GM19035 (cell line): ENCODE measurements around the gene NAA20.
"Not testable (repeated sequence)": the region's sequence is repeated elsewhere in the genome, so short reads cannot be mapped to it uniquely, and the experiment has no call there.

Source experiments
- ATAC-seq: cut with Tn5 transposase; IDR thresholded peaks from one replicate; pipeline ENCODE4 v1.9.1; 2021; ENCODE audit not compliant: unreplicated experiment

NAA20 gene

GRCh38 chr20:19991308-19991707 lies 25.9 kb upstream of the NAA20 start:
- no peak for ATAC-seq

DNA sequence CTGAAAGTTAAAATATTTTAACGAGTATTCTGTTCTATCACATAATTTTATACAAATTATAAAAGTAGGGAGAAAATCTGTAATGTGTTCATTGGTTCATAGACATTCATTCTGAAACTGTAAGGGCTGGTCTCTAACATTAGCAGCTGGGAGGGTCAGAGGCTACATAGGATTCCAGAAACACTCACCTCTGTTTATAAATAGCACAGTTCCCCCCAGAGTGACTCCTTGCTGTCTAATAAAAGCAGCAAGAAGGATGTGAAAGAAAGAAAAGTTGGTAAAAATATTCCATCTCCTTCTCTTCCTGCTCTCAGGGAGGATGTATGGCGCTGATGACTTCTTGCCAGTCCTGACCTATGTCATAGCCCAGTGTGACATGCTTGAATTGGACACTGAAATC lies 25.3 kb upstream of the NAA20 start:
- ATAC-seq = no peak

DNA sequence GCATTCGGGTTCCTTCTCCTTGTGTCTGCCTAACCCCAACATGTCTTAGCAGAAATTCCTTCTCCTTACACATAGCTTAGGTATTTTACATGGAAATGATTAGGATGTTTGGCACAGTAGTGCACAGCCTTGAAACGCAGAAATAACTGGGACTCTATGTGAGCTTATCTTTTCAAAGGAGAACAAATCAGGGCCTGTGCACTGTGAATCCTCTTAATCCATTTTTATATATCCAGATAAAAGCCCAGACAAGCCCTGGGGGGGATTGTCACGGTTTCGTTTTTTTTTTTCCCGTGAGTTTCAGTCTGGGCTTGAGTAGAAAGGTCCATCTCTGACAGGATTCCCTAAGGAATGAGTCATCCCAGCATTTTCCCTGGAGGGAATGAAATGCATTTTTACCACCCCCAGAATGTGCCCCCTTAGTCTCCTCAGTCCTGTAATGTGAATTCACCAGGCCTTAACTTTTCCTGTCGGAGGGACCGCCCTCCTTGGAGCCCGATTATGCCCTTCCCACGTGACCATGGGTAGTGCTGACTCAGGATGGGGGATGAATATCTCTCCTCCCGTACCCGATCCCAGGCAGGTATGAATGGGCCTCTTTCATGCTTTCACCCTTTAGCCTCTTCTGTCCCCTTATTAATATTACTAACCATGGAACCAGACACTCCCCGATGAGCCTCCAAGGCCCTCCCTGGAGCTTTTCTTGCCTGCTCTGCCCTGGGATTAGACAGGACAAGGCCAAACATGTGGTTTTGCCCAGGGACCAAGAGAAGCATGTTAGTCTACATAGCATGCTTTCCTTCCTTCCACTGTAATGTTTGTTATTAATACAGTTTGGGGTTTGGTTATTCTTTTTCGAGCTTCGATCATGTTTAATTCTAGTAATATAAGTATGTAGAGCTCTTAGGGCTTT lies 23.9 kb upstream of the NAA20 start:
- no peak for ATAC-seq

DNA sequence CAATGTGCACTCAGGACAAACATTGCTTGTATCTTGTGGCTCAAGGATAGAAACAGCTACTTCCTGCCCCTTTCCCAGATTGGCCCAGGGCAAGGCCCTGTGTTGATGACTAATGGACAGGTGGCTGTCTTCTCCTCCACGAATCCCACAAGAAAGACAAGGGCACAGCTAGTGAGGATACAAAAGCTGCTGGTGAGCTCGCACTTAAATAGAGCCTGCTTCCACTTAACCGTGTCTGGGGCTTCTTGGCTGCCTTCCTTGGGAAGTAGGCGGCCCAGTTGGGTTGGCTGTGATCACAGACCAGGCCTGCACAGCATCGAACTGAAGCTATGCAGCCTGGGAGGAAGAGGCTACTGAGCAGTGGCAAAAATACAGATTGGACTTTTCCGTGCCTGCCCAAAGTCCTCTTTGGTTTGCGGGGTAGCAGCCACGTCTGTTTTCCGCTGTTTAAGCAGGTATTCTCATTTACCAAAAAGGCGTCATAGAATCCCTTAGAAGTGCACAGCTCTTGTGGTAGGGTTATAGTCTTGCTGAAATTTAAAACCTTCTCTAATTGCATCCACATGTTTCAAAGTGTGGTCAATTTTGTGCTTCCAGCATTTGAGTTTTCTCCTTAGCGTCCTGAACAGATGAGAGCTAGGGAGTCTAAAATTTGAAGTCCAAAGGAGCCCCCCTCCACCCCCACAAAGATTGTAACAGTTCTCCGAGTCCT lies 23.0 kb upstream of the NAA20 start:
- ATAC-seq = no peak

- no peak for ATAC-seq
Observed at GRCh38 chr20:19995220-19995863, 21.8 kb upstream of the NAA20 start.

GRCh38 chr20:19996222-19996621 lies 20.9 kb upstream of the NAA20 start:
- ATAC-seq = no peak

GRCh38 chr20:19996917-19997316 lies 20.2 kb upstream of the NAA20 start:
- ATAC-seq = no peak

- no peak for ATAC-seq
Observed at GRCh38 chr20:19998990-19999705, 18.0 kb upstream of the NAA20 start.

DNA sequence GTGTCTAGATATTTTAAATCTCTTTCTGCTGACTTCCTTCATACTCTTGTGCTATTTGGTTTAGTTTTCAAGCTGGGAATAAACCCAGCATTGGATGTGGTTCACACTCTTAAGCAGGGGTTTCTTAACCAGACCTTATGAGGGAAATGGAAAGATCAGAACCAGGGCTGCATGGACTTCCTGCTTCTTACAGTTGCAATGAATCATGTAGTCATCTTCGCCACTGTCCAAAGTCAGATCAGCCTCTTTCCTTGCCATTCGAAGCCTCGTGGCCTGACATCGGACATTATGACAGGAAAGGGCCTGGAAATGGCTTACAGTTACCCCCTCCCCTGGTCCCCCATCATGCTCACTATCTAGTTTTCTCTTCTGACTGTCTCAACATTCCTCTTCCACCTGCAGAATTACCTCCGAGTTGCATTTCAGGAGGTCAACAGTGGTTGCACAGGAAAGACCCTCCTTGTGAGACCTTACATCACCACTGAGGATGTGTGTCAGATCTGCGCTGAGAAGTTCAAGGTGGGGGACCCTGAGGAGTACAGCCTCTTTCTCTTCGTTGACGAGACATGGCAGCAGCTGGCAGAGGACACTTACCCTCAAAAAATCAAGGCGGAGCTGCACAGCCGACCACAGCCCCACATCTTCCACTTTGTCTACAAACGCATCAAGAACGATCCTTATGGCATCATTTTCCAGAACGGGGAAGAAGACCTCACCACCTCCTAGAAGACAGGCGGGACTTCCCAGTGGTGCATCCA lies 16.8 kb upstream of the NAA20 start:
- no peak for ATAC-seq

DNA sequence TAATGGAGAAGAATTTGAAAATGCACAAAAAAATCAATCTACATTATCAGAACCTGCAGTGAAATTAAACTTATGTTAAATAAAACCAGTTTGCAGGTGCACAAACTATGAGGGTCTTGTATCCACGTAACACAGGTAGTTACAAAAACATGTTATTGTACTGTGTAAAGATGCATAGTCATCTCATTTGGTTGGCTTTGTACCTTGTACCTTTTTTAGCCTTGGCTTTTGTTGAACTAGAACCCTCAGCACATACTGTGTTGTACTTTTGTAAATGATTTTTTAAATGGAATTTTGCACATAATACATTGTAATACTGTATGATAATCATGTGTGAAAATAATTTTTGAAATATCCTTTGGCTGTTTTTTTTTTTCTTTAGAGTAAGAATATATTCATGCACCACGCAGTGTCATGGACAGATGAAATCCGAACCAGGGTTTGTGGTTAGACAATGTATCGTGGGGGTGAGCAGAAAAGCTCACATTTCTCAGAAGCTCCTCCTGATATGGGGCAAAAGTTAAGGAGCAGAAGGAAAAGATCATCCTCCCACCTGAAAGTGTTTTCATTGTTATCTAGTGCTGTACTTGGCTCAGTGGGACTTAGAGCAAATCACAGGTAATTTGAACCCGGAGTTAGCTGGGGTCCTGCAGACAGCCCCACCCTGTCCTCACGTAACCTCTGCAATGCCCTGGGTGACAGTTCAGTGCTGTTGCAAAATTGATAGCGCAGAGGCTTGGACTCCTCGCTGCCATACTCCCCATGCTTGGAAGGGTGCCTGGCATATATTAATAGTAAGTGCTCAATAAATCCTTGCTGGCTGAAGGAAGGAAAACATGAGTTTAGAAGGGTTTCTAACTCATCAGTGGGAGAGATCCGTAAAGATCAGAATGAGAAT lies 14.8 kb upstream of the NAA20 start:
- no peak for ATAC-seq

DNA sequence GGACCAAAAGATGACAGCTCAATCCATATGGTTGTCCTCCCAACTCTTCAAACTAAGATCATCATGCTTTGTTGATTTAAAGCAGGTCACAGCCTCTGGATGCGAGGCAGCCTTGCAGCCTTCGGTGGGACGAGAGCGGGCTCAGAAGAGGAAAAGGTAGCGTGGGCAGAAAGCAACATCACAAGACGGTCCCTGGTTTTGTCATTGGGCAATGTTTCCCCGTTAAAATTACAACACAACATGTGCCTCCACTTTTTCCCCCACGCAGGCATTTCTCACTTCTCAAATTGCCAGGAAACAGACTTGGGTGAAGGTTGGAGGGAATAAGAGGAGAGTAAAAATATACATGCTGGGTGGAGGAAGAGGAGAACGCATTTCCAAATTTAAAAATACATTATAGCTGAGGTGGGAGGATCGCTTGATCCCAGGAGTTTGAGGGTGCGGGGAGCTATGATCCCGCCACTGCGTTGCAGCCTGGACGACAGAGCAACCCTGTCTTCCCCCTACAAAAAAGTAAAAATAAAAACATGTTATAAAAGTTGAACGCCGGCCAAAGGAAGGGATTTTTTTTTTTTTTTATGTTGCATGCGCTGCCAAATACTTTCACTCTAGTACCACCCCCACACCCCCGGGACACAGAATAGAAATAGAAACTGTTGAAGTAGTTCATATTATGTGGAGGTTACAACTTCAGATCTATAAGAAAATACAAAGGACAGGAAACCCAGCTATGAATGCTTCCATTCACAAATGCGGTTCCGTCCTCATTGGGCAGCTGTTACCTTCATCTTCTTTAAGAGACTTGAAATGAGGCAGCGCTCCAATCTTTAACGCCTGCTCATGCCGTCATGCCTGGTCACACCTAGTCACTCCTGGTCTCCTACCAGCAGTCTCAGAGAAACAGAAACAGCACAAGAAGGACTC lies 13.9 kb upstream of the NAA20 start:
- ATAC-seq = no peak

DNA sequence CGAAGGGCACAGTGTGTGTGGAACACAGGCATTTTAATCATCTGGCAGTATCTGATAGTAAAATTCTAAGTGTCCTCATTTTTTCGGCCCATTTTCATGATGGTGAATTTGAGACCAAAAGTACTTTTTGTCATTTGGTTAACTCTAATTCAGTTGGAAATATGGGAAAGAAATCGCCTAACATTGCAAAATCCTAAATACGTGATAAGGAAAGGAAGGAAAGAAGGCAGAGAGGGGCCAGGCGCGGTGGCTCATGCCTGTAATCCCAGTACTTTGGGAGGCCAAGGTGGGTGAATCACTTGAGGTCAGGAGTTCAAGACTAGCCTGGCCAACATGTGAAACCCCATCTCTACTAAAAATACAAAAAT lies 13.2 kb upstream of the NAA20 start:
- ATAC-seq = not testable (repeated sequence)

GRCh38 chr20:20005342-20005741 lies 11.8 kb upstream of the NAA20 start:
- no peak for ATAC-seq

DNA sequence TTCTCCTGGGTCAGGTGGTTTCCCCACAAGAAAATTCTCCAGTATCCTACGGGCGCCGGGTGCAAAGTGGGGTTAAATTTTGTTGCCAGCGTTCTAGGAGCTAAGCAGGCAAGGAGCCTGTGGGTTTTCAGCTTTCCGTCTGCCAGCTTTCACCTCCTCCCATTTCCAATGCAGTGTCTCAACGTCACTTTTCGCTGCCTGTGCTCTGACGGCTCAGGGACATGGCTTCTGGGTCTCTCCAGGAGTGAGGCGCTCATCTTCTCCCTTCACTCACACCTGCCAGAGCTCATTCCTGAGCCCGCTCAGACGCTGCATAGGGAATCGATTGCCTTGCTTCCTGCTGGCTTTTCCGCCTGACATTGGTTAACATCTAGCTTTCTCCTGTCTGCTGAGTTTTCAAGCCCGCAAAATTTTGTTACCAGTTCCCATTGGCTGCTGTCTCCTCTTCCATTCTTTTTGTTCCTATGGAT lies 7.3 kb upstream of the NAA20 start:
- ATAC-seq = no peak

GRCh38 chr20:20010639-20011500 lies 6.3 kb upstream of the NAA20 start:
- ATAC-seq = no peak

- no peak for ATAC-seq
Observed at GRCh38 chr20:20012541-20012940, 4.6 kb upstream of the NAA20 start.

DNA sequence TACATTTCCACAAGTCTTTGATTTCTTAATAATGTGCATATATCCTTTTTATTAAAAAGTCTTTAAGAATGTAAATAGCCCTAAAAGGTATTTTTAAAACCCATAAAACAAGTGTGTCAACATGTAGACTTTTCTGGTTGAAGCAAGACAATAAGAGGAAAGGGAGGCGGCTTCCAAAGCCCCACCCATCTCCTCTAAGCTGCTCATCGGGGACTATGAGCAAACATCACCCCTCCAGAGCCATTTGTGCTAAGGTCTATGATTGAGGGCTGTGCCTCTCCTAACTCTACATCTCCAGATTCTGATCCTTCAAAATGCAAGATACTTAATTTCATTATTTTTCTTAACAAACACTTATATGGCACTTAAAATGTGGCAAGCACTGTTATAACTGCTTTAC lies 2.5 kb upstream of the NAA20 start:
- no peak for ATAC-seq

- ATAC-seq = peak; percentile 2
Observed at GRCh38 chr20:20017844-20018185, 653 bp downstream of the NAA20 start.
